GM18517 (cell line): ENCODE data around the gene ATG101.

ENCODE experiments used
- ATAC-seq: cut with Tn5 transposase; IDR thresholded peaks from one replicate; pipeline ENCODE4 v1.9.1; 2021; ENCODE audit warnings: mild to moderate bottlenecking, moderate library complexity; ENCODE audit not compliant: unreplicated experiment

Gene ATG101

DNA sequence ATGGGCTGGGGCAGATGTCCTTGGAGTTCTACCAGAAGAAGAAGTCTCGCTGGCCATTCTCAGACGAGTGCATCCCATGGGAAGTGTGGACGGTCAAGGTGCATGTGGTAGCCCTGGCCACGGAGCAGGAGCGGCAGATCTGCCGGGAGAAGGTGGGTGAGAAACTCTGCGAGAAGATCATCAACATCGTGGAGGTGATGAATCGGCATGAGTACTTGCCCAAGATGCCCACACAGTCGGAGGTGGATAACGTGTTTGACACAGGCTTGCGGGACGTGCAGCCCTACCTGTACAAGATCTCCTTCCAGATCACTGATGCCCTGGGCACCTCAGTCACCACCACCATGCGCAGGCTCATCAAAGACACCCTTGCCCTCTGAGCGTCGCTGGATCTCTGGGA is 7.0 kb downstream of the ATG101 start:
- no peak for ATAC-seq

DNA sequence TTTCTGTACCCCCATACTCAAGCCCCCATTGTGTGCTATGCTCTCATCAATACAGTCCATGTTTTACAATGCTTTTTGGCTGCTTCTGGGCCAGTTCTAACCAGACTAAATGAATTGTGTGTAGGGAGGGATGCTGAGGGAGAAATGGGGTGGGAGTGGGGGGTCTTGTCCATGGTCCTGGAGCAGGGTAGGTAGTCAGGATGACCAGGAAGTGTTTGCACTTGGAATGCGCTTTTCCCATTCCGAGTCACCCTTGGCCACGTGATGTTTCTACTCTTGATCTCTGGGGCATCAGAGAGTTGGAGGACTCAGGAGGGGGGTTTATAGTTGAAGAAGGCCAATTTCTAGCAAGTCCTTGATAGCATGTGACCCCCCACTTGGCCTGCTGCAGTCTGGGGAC is 8.5 kb downstream of the ATG101 start:
- no peak for ATAC-seq

DNA sequence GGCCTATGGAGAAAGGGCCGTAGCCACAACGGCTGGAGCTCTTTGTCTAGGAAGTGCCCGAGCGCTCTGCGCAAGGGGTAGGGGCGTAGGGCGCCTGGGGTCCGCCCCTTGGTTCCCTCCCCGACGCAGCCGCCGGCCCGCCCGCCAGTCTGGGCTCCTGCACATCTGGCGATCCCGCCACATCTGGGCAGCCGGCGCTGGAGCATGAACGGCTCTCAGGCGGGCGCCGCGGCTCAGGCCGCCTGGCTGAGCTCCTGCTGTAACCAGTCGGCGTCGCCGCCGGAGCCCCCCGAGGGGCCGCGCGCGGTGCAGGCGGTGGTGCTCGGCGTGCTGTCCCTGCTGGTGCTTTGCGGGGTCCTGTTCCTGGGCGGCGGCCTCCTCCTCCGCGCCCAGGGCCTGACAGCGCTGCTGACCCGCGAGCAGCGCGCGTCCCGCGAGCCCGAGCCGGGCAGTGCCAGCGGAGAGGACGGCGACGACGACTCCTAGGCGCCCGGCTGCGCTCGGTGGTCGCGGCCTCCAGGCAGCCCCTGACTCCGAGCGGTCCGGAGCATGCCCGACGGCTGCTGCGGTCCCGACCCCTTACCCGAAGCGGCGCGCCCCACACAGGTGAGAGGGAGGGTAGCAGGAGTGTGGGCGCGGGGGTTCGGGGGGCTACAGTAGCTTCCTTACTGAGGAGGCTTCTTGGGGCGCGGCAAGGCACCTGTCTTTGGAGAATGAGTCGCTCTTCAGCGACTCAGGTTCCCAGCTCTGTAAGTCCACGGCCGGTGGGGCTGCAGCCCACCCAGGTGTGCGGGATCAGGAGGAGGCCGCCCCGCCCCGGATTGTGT is 10.0 kb downstream of the ATG101 start, which contains the start of gene SMIM41:
TSS of gene SMIM41 (plus strand) at position 129 of the 827 bp plus-strand sequence. CDS start at position 205, 76 bp downstream.
- no peak for ATAC-seq

DNA sequence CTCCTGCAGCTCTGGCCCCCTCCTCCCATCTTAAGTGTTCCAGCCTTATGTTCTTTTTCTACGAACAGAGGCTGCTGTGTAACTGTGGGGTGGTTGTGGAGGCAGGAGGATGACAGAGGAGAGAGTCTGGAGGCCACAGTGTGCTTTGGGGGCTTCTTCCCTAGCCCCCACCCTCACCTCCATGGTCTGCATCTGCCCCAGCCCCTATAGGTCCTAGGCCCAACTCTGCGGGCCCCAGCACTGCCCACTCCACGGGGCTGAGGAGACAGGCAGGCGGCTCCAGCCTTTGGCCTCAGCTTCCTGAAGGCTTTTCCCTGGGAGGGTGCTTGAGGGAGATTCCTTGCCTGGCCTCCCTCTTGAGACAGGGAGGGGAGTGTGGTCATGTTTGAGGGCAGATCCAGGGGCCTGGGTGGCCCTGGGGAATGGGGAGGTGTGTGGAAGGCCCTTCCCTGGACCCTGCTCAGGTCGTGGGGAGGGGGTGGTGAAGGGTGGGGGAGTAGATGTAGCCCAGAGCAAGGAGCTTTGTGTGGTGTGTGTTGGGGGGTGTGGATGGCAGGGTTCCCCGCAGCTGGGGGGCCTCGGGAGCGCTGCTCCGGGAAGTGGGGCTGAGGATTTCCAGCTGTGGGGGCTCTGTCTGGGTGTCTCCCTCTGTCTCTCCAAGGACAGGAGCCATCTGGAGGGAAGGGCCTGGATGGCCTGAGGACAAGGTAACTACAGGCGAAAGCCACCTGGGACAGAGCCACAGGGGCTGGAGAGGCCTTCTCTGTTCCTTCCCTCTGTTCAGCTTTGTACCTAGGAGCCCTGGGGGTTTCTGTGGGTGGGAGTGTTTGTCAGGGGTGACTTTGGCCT is 10.8 kb downstream of the ATG101 start:
- no peak for ATAC-seq

DNA sequence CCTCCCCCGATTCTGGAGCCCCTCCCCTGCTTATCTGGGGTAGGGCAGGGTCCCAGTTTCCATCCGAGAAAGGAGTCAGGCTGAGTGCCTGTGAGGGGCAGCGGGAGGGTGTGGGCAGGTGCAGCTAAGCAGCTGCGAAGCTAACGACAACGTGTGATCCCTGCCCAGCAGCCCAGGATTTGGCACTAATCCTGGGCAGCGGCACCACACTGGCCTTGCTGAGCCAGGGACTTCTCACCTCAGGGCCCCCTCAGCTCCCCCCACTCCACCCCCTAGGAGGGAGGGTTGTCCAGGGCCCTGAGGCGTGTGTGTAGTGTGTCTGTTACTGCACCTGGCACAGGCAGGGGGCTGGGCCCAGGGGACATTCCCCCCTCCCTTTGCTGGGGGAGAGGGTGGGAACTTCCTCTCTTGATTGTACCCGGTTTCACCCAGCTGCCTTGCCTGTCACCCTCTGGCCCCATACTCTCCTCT is 11.5 kb downstream of the ATG101 start:
- ATAC-seq: no peak

DNA sequence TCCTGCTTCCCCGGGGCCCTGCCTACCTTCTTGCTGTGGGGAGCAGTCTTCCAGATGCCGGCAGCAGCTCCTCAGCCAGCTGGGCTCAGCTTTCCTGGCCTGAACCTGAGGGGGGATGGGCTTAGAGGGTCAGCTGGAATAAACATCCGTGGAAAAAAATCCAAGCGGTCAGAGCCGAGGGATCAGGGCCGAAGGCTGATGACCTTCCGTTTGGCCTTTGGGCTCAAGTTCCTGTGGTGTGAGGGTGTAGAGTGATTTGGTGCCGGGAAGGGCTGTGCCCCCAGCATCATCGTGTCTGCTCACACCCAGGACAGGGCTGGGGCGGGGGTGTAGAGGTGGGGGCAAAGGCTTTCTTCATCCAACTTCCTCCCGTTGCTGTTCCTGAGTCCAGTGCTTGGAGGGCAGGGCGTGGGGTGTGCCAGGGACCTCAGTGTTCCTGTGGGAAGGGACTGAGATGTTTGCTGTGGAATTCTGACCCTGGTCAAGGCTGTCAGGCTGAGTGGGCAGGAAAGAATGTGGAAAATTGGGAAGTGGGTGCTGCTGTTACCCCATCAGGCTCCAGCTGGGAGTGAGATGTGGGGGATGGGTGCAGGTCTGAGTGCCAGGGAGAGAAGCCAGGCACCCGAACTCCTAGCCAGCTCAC is 12.4 kb downstream of the ATG101 start:
- no peak for ATAC-seq

DNA sequence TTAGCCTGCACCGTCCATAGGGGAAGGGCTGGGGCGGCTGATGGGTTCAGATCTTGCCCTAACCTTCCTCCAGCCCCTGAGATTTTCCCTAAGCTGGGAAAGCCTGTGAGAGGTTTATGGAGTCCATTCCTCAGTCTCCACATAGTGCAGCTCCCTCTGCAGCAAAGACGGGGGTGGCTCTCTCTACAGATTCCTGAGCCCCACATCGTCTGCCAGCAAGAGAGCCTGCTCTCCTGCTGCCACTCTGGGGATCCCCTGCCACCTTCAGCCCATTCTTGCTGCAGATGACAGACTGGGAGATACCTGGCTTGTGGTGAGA is 12.8 kb downstream of the ATG101 start:
- ATAC-seq: no peak

DNA sequence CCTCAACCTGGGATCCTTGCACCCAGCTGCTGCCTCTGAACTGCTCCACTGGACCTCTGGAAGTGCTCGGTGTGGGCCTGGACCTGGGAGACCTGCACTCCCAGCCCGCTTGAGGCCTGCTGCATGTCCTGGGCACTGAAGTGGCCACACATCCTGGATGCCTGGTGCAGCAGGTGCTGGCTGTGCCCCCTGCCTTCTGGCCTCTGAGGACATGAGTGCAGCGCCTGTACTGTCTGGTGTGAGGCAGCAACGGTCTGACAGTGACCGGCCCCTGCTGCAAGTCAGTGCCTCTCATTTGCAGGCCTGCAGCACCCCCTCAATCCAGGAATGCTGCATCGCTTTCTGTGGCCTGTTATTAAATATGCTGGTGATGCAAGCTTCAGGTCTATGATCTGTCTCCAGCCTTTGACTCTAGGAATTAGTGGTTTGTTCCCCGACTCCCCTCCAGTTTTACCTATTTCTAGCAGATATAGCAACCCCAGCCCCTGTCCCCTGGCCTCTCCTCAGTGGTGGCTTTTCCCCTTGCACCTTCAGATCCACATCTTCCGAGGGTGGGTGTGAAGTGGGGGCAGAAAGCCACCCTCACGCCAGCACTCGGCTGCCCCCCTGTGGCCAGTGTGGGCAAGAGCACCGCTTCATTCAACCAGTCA is 13.3 kb downstream of the ATG101 start:
- ATAC-seq: no peak

DNA sequence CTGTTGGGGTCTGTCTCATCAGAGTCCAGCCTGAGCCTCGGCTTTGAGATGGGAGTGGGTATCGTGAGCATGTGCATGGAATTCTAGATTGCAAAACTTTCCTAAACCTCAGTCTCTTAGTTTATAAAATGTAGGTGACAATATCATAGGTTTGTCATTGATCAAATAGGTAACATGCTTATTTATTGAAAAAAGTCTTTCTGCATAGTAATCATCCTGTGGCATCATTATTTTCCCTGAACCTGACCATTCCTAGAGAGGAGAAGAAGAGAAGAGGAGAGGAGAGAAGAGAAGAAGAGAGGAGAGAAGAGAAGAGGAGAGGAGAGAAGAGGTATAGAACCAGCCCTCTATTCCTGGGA is 13.8 kb downstream of the ATG101 start:
- ATAC-seq: no peak

DNA sequence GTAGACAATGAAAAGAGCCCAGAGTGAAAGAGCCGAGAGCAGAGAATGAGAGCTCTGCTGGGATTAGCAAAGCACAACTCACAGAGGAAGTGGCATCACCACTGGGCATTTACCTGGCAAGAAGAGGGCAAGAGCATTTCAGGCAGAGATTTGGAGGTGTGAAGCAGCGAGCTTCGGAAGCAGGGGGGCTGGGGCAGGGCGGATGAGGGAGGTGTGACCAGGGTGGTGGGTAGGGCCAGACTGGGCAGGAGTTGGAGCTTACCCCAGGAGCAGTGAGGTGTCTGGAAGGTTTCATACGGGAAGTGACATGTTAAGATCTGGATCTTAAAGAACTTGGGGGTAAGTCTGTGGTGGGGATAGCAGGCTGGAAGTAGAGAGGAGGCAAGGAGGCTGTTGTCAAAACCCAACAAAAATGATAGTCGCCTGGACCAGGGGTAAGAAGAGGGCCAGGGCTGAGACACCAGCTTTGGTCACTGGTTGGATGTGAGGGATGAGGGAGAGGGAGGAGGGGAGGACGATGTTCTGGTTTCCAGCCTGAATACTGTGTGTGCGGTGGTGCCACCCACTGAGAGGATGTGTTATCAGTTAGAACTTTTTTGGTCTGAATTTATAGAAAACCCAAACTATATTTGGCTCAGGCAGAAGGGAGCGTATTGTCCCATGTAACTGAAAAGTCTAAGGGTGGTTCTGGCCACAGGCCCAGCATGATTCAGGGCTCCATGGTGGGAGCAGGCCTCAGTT is 14.9 kb downstream of the ATG101 start:
- ATAC-seq: no peak

DNA sequence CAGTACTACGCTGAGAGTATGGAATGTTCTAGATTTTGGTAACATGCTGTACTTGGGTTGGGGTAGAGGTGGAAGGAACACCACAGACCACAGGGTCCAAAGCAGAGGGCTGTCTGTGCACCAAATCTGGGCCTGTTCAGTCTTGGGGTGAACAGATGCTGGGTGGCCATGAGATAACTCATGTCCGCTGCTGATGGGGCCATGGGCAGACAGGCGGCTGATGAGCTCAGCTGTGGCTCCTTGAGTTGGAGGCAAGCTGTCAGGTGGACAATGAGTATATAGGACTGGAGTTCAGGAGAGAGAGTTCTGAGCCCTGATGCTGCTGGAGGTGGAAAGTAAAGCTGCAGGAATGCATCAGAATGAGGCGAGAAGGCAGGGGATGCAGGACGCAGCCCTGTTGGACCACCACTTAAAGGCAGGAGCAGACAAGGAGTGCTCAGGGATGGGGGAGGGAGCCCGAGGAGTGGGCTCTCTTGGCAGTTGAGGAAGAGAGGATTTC is 16.0 kb downstream of the ATG101 start:
- ATAC-seq: no peak

DNA sequence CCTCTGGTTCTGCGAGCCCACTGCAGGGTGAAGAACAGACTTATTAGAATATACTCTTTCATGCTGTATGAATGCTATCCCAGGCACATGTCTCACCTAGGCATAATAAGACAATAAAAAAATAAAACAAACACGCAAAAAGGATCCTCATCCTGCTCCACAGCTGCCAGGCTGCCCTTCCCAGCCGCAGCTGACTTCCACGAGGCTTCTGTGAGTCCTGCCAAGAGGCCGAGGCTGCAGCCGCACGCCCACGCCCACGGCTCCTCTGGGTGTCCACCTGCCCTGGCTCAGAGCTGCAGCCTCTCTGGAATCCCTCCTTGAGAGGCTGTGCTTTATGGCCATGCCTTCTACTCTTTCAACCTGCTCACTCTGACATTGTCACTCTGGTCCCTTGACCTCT is 16.6 kb downstream of the ATG101 start:
- no peak for ATAC-seq

DNA sequence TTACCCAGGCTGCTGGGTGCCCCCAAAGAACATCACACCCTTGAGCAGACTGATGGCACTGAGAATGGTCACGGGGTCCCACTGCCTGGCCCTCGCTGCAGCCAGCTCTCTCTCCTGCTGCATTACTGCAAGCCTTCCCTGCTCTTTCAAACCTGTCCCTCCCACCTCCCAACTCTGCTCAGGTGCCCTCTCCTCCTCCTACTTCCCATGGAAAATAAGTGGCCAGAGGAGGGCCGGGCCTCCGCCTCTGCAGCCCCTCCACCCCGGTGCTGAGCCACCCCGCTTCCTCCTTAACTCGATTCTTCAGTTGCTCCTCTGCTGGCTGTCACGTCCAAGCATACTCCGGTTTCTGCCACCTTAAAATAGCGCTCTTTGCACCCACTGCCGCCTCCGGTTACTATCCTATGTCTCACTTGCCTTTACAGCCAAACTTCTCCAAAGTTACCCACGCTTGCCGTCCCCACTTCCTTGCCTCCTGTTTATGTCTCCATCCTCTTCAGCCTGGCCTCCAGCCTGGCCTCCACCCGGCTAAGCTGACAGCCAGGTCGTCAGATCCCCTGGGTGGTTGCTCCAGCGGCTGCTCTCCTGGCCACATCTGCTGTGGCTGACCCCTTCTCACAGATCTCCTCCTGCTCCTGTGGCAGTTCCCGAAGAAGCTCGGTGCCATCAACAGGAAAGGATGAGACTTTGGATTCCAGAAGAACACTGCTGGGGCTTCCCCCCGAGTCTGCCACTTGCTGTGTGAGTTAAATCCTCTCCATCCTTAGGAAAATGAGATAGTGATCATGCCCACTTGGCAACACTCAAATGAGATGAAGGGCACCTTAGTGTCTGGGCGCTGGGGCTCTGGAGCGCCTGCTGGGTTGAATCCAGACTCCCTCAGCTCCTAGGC is 17.4 kb downstream of the ATG101 start:
- no peak for ATAC-seq

DNA sequence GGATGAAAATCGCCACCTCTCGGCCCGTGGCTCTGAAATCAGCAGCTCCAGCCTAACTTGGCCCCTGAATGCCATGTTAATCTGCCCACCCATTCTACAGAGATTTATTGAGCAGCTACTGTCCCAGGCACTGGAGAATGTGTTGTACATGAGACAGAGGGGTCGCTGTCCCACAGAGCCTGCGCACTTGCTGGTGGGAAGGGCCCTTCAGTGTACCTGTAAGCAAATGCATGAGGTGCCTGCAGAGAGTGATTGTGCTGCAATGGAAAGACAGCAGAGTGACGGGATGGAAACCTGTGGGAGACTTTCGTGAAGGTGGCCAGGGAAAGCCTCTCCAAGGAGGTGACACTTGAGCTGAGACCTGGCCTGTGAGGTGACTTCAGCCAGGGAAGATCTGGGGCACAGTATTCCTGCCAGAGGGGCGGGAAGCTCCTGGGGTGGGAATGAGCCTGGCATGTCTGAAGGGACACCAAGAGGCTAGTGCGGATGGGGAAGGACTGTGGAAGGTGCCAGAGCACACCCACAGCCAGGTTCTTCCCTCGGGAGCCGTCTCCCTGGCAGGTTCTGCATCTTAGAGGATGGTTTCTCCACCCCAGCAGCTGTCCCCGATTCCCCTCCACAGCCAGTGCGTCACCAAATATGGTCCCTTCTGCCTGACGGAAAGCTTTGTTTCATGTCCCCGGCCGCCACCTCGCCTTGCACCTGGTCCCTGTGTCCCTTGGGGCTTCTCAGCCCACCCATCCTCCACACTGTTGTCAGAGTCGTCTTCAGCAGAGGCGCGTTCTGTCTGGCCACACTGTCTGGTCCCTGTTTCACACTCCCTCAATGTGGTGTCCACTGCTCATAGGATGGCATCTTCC is 18.4 kb downstream of the ATG101 start:
- ATAC-seq: no peak

DNA sequence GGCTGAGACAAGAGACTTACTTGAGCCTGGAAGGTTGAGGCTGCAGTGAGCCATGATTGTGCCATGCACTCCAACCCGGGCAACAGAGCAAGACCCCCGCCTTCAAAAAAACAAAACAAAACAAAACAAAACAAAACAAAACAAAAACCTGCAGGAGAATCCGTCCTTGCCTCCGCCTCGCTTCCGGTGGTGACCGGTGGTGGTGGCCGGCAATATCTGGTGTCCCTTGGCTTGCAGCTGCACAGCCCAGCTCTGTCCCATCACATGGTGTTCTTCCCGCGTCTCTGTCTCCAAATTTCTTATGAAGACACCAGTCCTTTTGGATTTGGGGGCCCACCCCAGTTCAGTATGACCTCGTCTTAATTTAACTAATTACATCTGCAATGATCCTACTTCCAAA is 19.7 kb downstream of the ATG101 start:
- no peak for ATAC-seq

DNA sequence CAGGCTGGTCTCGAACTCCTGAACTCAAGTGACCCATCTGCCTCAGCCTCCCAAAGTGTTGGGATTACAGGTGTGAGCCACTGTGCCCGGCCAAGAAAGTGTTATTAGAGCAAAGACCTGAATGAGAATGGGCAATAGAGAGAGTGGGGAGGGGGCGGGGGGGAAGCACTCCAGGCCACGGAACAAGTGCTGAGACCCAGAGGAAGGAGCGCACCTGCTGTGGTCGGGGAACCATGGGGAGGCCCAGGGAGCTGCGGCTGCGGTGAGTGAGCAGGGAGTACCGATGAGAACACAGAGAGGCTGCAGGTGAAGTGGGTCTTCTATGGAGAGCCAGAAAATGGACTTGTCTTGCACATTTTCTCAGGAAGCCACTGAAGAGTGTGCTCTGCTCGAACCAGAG is 20.5 kb downstream of the ATG101 start:
- no peak for ATAC-seq

DNA sequence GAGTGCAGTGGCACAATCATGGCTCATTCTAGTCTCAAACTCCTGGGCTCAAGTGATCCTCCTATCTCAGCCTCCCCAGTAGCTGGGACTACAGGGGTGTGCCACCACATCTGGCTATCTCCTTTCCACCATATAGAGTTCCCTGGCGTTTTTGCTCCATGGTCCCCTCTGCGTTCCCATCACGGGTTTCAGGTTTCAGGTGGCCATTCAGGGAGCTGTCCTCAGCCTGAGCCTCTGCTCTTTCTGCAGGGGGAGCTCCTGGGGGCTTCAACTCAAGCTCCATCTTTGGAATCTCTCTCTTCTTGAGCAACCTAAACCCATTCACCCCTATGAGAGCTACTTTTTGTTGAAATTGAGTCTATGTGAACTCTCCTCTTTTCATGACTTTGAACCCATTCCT is 21.3 kb downstream of the ATG101 start:
- no peak for ATAC-seq

DNA sequence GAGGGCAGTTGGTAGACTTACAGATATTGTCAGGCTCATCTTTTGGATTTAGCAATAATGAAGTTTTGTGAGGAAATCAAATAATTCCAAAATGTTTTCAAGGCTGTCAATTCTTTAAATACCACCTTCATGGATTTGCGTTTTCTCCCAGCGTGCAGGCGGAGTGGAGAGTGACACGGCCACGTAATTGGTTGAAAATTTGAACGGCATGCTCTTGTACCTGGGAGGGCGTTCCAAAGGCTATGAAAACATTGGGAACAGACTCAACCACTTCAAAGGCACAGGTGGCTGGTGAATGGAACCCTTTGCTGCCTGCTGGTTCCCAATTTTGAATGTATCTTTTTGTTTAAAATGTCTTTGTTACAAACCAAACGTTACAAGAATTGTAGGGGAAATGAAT is 22.1 kb downstream of the ATG101 start:
- ATAC-seq: no peak
